GM12878 (cell line): ENCODE measurements around the gene ATOSB. TPM values are rescaled to one million over a fixed set of nuclear protein-coding genes. Genes with fewer than 3 reads are reported as not detected.

Experiments used
- ATAC-seq: fragments of 200-7000 bp; cut with Tn5 transposase; 3 replicates; pipeline ENCODE4 v1.9.1; 2020; ENCODE audit warnings: mild to moderate bottlenecking, moderate library complexity
- BruUV-seq: library from RNA; stranded (reverse); fragments of 400-500 nt; replicated peaks from 2 replicates; lab custom pipeline; 2021; lab: Mats Ljungman, UMichigan
- CTCF ChIA-PET: fragments of 300-600 bp; sonication (Branson Sonifier 250); formaldehyde crosslinking; extraction: SDS; loops from one replicate; lab custom pipeline; 2021; ENCODE audit warnings: inconsistent platforms; lab: Yijun Ruan, JAX
- POLR2A ChIA-PET: fragments of 350-600 bp; formaldehyde crosslinking; extraction: SDS; loops from one replicate; lab custom pipeline; 2021; ENCODE audit warnings: inconsistent platforms; lab: Charles Lee
- RAD21 ChIA-PET: fragments of 300-600 bp; sonication (Branson Sonifier 250); formaldehyde crosslinking; loops from one replicate; lab custom pipeline; 2023; ENCODE audit warnings: antibody characterized with exemption; ENCODE audit not compliant: unreplicated experiment; lab: Charles Lee
- SMC1A ChIA-PET: fragments of 300-600 bp; sonication (Branson Sonifier 250); formaldehyde crosslinking; loops from one replicate; lab custom pipeline; 2023; ENCODE audit not compliant: unreplicated experiment, uncharacterized antibody; lab: Charles Lee
- DNase-seq: peaks from one replicate; pipeline ENCODE4 v3.0.0-alpha.2; 2011; ENCODE audit warnings: low read depth, low spot score
- FAIRE-seq: peaks from 3 replicates; lab custom pipeline; 2011; peaks lifted over from hg19 to GRCh38; lab: Jason Lieb, UNC
- H2AFZ ChIP-seq: 2 replicates; pipeline ENCODE4 v1.6.0; 2011; ENCODE audit warnings: low read depth, low read length, control low read depth; ENCODE audit not compliant: control insufficient read depth
- H3K27ac ChIP-seq: 2 replicates; pipeline ENCODE4 v1.5.1; 2011; ENCODE audit warnings: control low read depth; ENCODE audit not compliant: control insufficient read depth, insufficient read depth
- H3K27me3 ChIP-seq, 2 experiments: replicated peaks in 1 of 2; 2 replicates each; pipeline versions ENCODE4 v1.6.0 to v1.6.1; 2011; ENCODE audit warnings: low read length in 1 of 2; ENCODE audit not compliant: control insufficient read depth in 2 of 2, insufficient read depth in 2 of 2
- H3K36me3 ChIP-seq, 2 experiments: 2 replicates each; pipeline ENCODE4 v1.5.1; 2011; ENCODE audit warnings: low read length in 1 of 2; ENCODE audit not compliant: control insufficient read depth in 2 of 2, insufficient read depth in 2 of 2
- H3K4me1 ChIP-seq: 2 replicates; pipeline ENCODE4 v1.6.1; 2011; ENCODE audit warnings: mild to moderate bottlenecking, low read length, moderate library complexity, mixed read lengths; ENCODE audit not compliant: control insufficient read depth, insufficient read depth
- H3K4me2 ChIP-seq: 2 replicates; pipeline ENCODE4 v1.6.0; 2011; ENCODE audit warnings: control low read depth; ENCODE audit not compliant: control insufficient read depth, insufficient read depth
- H3K4me3 ChIP-seq: fragments of 200-600 bp; sonication (generic); 2 replicates; pipeline ENCODE4 v1.5.1; 2016
- H3K79me2 ChIP-seq: 2 replicates; pipeline ENCODE4 v1.6.0; 2011; ENCODE audit warnings: low read length; ENCODE audit not compliant: control insufficient read depth, insufficient read depth
- H3K9ac ChIP-seq: 2 replicates; pipeline ENCODE4 v1.8.0; 2011; ENCODE audit warnings: low read length, control low read depth, mixed read lengths; ENCODE audit not compliant: control insufficient read depth, insufficient read depth
- H3K9me3 ChIP-seq: replicated peaks from 3 replicates; pipeline ENCODE4 v1.5.1; 2011; ENCODE audit warnings: mild to moderate bottlenecking, low read length; ENCODE audit not compliant: control insufficient read depth, insufficient read depth
- H4K20me1 ChIP-seq: 2 replicates; pipeline ENCODE4 v1.6.0; 2011; ENCODE audit not compliant: control insufficient read depth, insufficient read depth
- ATF2 ChIP-seq: IDR thresholded peaks from 2 replicates; pipeline ENCODE4 v1.6.1; 2012; ENCODE audit warnings: low read length, inconsistent platforms
- KLF5 ChIP-seq: fragments of 450-650 bp; IDR thresholded peaks from 2 replicates; pipeline ENCODE4 v1.6.1; 2014; ENCODE audit warnings: mild to moderate bottlenecking; ENCODE audit not compliant: partially characterized antibody
- MLLT1 ChIP-seq: fragments of 450-650 bp; IDR thresholded peaks from 2 replicates; pipeline ENCODE4 v1.6.1; 2016; ENCODE audit warnings: mild to moderate bottlenecking
- NKRF ChIP-seq: fragments of 450-650 bp; conservative IDR thresholded peaks from 2 replicates; pipeline ENCODE4 v1.6.1; 2017; ENCODE audit warnings: mild to moderate bottlenecking, moderate library complexity
- PAX5 ChIP-seq: IDR thresholded peaks from 2 replicates; pipeline ENCODE4 v1.6.1; 2011; ENCODE audit warnings: low read depth, low read length, borderline replicate concordance
- PBX3 ChIP-seq: IDR thresholded peaks from 2 replicates; pipeline ENCODE4 v1.6.1; 2011; ENCODE audit warnings: mild to moderate bottlenecking, low read depth, low read length, moderate library complexity; ENCODE audit not compliant: insufficient replicate concordance
- RAD51 ChIP-seq: fragments of 450-650 bp; IDR thresholded peaks from 2 replicates; pipeline ENCODE4 v1.6.1; 2016; ENCODE audit warnings: moderate library complexity, mild to moderate bottlenecking, inconsistent platforms
- SREBF2 ChIP-seq: IDR thresholded peaks from 2 replicates; pipeline ENCODE4 v1.6.1; 2012; ENCODE audit warnings: mild to moderate bottlenecking, low read length
- TCF7 ChIP-seq: IDR thresholded peaks from 2 replicates; pipeline ENCODE4 v1.6.1; 2014; ENCODE audit warnings: antibody characterized with exemption, borderline replicate concordance
- ZBTB11 ChIP-seq: fragments of 450-650 bp; formaldehyde crosslinking; IDR thresholded peaks from 2 replicates; pipeline ENCODE4 v1.5.0; 2022; ENCODE audit warnings: mild to moderate bottlenecking, missing genetic modification characterization
- ZNF207 ChIP-seq: fragments of 450-650 bp; IDR thresholded peaks from 2 replicates; pipeline ENCODE4 v1.6.1; 2014; ENCODE audit warnings: antibody characterized with exemption, mild to moderate bottlenecking, borderline replicate concordance
- WGBS: methylation state at CpG from one replicate; pipeline ENCODE4 v1.1.6; 2016; ENCODE audit warnings: low lambda C conversion rate; ENCODE audit not compliant: insufficient replicate concordance, insufficient coverage; ENCODE audit errors: missing lambda C conversion rate; 5-methylcytosine and 5-hydroxymethylcytosine counted together
- in situ Hi-C: fragments of 300-500 bp; cut with MboI; formaldehyde crosslinking; loops from 9 replicates; pipeline ENCODE4 v1.14.3; 2018; ENCODE audit warnings: mixed read lengths
- intact Hi-C: fragments of 100-400 bp; cut with micrococcal nuclease; formaldehyde crosslinking; loops from one replicate; pipeline ENCODE4 v1.14.2; 2022; ENCODE audit not compliant: unreplicated experiment
- polyA plus RNA-seq, 11 experiments: library from polyadenylated mRNA; depleted of rRNA in 4 of 11; unstranded in 6 of 11; stranded (reverse) in 5 of 11; fragments of >200 nt; fragmentation: Nextera tagmentation in 4 of 11; fragmentation: Illumina TruSeq in 1 of 11; extraction: Ambion mirVana in 4 of 11; extraction: Trizol in 1 of 11; gene quantifications; 1 replicate in 1 of 11; 2 replicates in 10 of 11; pipeline versions ENCODE4 v1.2.1 to v1.2.3, GENCODE V29; 2011 to 2016; ENCODE audit warnings: inconsistent platforms in 2 of 11, missing spikeins in 2 of 11, low read depth in 1 of 11
- total RNA-seq, 4 experiments: library from RNA; depleted of rRNA in 3 of 4; stranded (reverse); fragments of >200 nt in 3 of 4; fragmentation: Illumina TruSeq in 1 of 4; extraction: Trizol in 1 of 4; gene quantifications; 2 replicates each; pipeline versions ENCODE4 v1.2.1 to v1.2.3, GENCODE V29; 2013 to 2021

The ATOSB gene
- total and polyA plus RNA-seq, 10 of the 15 experiments (the other 5 are each of a cell fraction or from before 2014, with no cell fraction given): 0.60 to 5.4 (median 2.5) TPM

- ChIA-PET RAD21 (interaction anchor here (0.6 to 3.5 kb wide), 8 partner anchors 18 to 197 kb away, joined by 3 to 19 read pairs (median 3); partner anchors contain the start of genes ATOSB and DNAJB5), POLR2A (interaction anchor here (0.9 to 6.7 kb wide), 5 partner anchors 15 to 24 kb away, joined by 4 to 35 read pairs (median 4); partner anchors contain the start of genes FANCG and VCP), CTCF (interaction anchor here (0.5 to 4.2 kb wide), 24 partner anchors 11 to 457 kb away, joined by 3 to 44 read pairs (median 4); partner anchors contain the start of genes FANCG and VCP), SMC1A (interaction anchor here (0.7 to 2.4 kb wide), 11 partner anchors 10 to 197 kb away, joined by 3 to 17 read pairs (median 7); partner anchors contain the start of gene VCP)
- peak within 1 kb of the TSS; percentile 100 for H3K9ac ChIP-seq
- TSS peak; percentile 77 for BruUV-seq
- peak within 1 kb of the TSS; percentile 81 for H3K4me3 ChIP-seq
- H2AFZ ChIP-seq: peak within 1 kb of the TSS; percentile 98
- peaks cover 7% of the 10 kb centered on the region for H3K79me2 ChIP-seq
- no peaks in the 10 kb centered on the region for H3K27me3 ChIP-seq
- H4K20me1 ChIP-seq: no peaks in the 10 kb centered on the region
- no peaks in the 10 kb centered on the region for H3K9me3 ChIP-seq
- peak within 1 kb of the TSS; percentile 75 for H3K4me2 ChIP-seq
- H3K27ac ChIP-seq: peak within 1 kb of the TSS; percentile 100
- in situ Hi-C loops: loop anchor here (5.0 kb wide), 1 partner anchor 194 kb away; no protein-coding TSS in a partner anchor
- intact Hi-C loops: loop anchor here (1.0 to 5.0 kb wide), 4 partner anchors 16 to 197 kb away; partner anchors contain the start of genes ATOSB and DNAJB5
- H3K4me1 ChIP-seq: peaks cover 7% of the 10 kb centered on the region
- peaks cover 11 to 15% of the 10 kb centered on the region in 2 experiments for H3K36me3 ChIP-seq
- WGBS: under 1% methylated on average over 49 of the region's 53 CpGs
- ATAC-seq: peak; percentile 95
- no peak for DNase-seq
- FAIRE-seq: peak; percentile 81
- no peak for TF ChIP-seq KLF5
- no peak for TF ChIP-seq ATF2
- TF ChIP-seq PBX3: no peak
- 0 out of 2 replicates have a peak, but pooled peaks have one; percentile 11 for TF ChIP-seq PAX5
- peak; percentile 43; the same call in 1 of the 2 replicates for TF ChIP-seq ZBTB11 (CRISPR knock-in tag)
- TF ChIP-seq NKRF: peak; percentile 93
- no peak for TF ChIP-seq RAD51
- TF ChIP-seq SREBF2: no peak
- peak; percentile 44; the same call in 1 of the 2 replicates for TF ChIP-seq MLLT1
- TF ChIP-seq TCF7: no peak
- peak; percentile 88; the same call in 1 of the 2 replicates for TF ChIP-seq ZNF207
Observed at GRCh38 chr9:35096035-35096849, 19.4 kb downstream of the ATOSB start, which contains the start of gene PIGO. Gene PIGO, minus strand, starts transcription at chr9:35096591. Its CDS starts 1,026 bp downstream, at chr9:35095565.
